WTC11 (cell line): Measurements from ENCODE around the gene LCA5L. TPM values are rescaled to one million over a fixed set of nuclear protein-coding genes. Genes with fewer than 3 reads are reported as not detected.
"Not testable (repeated sequence)": the region's sequence is repeated elsewhere in the genome, so short reads cannot be mapped to it uniquely, and the experiment has no call there.

Source experiments
- ATAC-seq: fragments of 200-7000 bp; cut with Tn5 transposase; 2 replicates; pipeline ENCODE4 v1.10.0; 2021; ENCODE audit warnings: mild to moderate bottlenecking, moderate library complexity
- CTCF ChIA-PET: fragments of 300-600 bp; sonication (Branson Sonifier 250); formaldehyde crosslinking; loops from one replicate; lab custom pipeline; 2021; ENCODE audit warnings: antibody characterized with exemption; lab: Charles Lee
- POLR2A ChIA-PET: fragments of 350-600 bp; sonication (Branson Sonifier 250); formaldehyde crosslinking; loops from one replicate; lab custom pipeline; 2021; ENCODE audit warnings: antibody characterized with exemption; lab: Charles Lee
- DNase-seq: peaks from one replicate; pipeline ENCODE4 v3.0.0; 2021; ENCODE audit warnings: low spot score
- H3K27ac Mint-ChIP-seq: 2 replicates; pipeline ENCODE4 v1.8.0; 2021; ENCODE audit warnings: mixed read lengths
- H3K27me3 Mint-ChIP-seq: 2 replicates; pipeline ENCODE4 v1.8.0; 2021; ENCODE audit warnings: low read depth, mild to moderate bottlenecking, moderate library complexity, mixed read lengths
- H3K36me3 Mint-ChIP-seq: 2 replicates; pipeline ENCODE4 v1.8.0; 2021; ENCODE audit warnings: mixed read lengths
- H3K4me1 Mint-ChIP-seq: 2 replicates; pipeline ENCODE4 v1.8.0; 2022; ENCODE audit warnings: mixed read lengths
- H3K4me3 Mint-ChIP-seq: 2 replicates; pipeline ENCODE4 v1.8.0; 2021; ENCODE audit warnings: mild to moderate bottlenecking, moderate library complexity, mixed read lengths
- H3K9me3 Mint-ChIP-seq: 2 replicates; pipeline ENCODE4 v1.8.0; 2021; ENCODE audit warnings: mixed read lengths
- ATF1 ChIP-seq: sonication (generic); formaldehyde crosslinking; IDR thresholded peaks from 2 replicates; pipeline ENCODE4 v1.8.1; 2023; ENCODE audit warnings: mild to moderate bottlenecking, moderate library complexity, missing genetic modification reagents
- ETV6 ChIP-seq: sonication (generic); formaldehyde crosslinking; IDR thresholded peaks from 2 replicates; pipeline ENCODE4 v1.8.1; 2022; ENCODE audit warnings: mild to moderate bottlenecking, missing genetic modification reagents
- FOXJ3 ChIP-seq: sonication (generic); formaldehyde crosslinking; IDR thresholded peaks from 2 replicates; pipeline ENCODE4 v1.9.0; 2021; ENCODE audit warnings: missing genetic modification reagents, mild to moderate bottlenecking, borderline replicate concordance
- KAT7 ChIP-seq: sonication (generic); formaldehyde crosslinking; IDR thresholded peaks from 2 replicates; pipeline ENCODE4 v1.8.1; 2023; ENCODE audit warnings: missing genetic modification reagents, mild to moderate bottlenecking, borderline replicate concordance
- MYBL2 ChIP-seq: sonication (generic); formaldehyde crosslinking; IDR thresholded peaks from 2 replicates; pipeline ENCODE4 v1.8.1; 2023; ENCODE audit warnings: mild to moderate bottlenecking, moderate library complexity, missing genetic modification reagents
- NFE2L1 ChIP-seq: sonication (generic); formaldehyde crosslinking; IDR thresholded peaks from 2 replicates; pipeline ENCODE4 v1.8.1; 2023; ENCODE audit warnings: missing genetic modification reagents
- NR1H2 ChIP-seq: sonication (generic); formaldehyde crosslinking; IDR thresholded peaks from 2 replicates; pipeline ENCODE4 v1.9.0; 2021; ENCODE audit warnings: mild to moderate bottlenecking, moderate library complexity, missing genetic modification reagents
- SP1 ChIP-seq: sonication (generic); formaldehyde crosslinking; conservative IDR thresholded peaks from 2 replicates; pipeline ENCODE4 v1.8.1; 2022; ENCODE audit warnings: missing genetic modification reagents
- STAT6 ChIP-seq: sonication (generic); formaldehyde crosslinking; conservative IDR thresholded peaks from 2 replicates; pipeline ENCODE4 v1.8.1; 2023; ENCODE audit warnings: mild to moderate bottlenecking, low read depth, missing genetic modification reagents, moderate library complexity
- ZBTB43 ChIP-seq: sonication (generic); formaldehyde crosslinking; IDR thresholded peaks from 2 replicates; pipeline ENCODE4 v1.8.1; 2023; ENCODE audit warnings: mild to moderate bottlenecking, missing genetic modification reagents
- ZNF138 ChIP-seq: sonication (generic); formaldehyde crosslinking; conservative IDR thresholded peaks from 2 replicates; pipeline ENCODE4 v1.8.1; 2022; ENCODE audit warnings: mild to moderate bottlenecking, moderate library complexity, missing genetic modification reagents
- total RNA-seq: library from RNA; stranded (reverse); gene quantifications from 3 replicates; pipeline ENCODE4 v1.2.3, GENCODE V29; 2021
- TF ChIP-seq, protein P1 (sequence below): sonication (generic); formaldehyde crosslinking; IDR thresholded peaks from 2 replicates; pipeline ENCODE4 v1.8.0; 2023; ENCODE audit warnings: missing genetic modification reagents
- TF ChIP-seq, protein P2 (sequence below): fragments of 250-450 bp; sonication (Bioruptor Pico); conservative IDR thresholded peaks from 2 replicates; pipeline ENCODE4 v1.9.0; 2021; ENCODE audit warnings: mild to moderate bottlenecking

LCA5L gene
- total RNA-seq, 1 experiment from 2014 or later: 1.0 TPM

GRCh38 chr21:39422527-39423241 is 22.9 kb downstream of the LCA5L start:
- ATAC-seq: peak; percentile 36
- TF ChIP-seq NFE2L1 (CRISPR knock-in tag) (no peak), MYBL2 (CRISPR knock-in tag) (no peak), NR1H2 (CRISPR knock-in tag) (no peak), ZBTB43 (CRISPR knock-in tag) (no peak), KAT7 (no peak), FOXJ3 (no peak), ATF1 (no peak), SP1 (CRISPR knock-in tag) (no peak)
- TF ChIP-seq, protein P1, sequence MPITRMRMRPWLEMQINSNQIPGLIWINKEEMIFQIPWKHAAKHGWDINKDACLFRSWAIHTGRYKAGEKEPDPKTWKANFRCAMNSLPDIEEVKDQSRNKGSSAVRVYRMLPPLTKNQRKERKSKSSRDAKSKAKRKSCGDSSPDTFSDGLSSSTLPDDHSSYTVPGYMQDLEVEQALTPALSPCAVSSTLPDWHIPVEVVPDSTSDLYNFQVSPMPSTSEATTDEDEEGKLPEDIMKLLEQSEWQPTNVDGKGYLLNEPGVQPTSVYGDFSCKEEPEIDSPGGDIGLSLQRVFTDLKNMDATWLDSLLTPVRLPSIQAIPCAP: no peak
- TF ChIP-seq, protein P2, sequence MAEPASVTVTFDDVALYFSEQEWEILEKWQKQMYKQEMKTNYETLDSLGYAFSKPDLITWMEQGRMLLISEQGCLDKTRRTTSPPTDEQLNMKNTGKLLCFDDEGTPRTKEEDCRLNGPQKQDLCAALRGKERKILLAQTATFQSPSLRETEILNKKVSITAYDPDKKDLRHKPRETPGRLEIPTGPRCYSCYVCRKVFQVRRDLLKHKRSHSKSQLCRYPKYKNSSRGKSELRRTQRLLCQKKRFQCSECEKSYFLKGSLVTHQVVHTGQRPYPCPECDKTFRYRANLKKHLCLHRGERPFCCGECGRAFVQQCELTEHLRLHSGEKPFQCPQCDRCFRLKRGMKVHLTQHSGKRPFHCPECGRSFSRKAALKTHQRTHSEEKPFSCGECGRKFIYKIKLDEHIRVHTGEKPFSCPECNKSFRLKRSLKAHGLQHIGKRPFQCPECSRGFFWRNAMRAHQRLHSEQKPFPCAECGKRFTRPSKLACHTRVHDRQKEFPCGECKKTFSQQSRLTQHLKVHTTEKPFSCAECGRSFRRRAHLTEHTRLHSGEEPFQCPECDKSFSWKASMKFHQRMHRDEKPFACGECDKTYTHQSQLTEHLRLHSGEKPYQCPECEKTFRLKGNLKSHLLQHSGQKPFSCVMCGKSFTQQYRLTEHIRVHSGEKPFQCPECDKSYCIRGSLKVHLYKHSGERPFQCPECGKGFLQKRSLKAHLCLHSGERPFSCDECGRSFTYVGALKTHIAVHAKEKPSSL: no peak
- TF ChIP-seq, all 79 proteins: peak for 0
- ChIA-PET POLR2A (no interaction called here), CTCF (no interaction called here)
- Mint-ChIP-seq H3K27ac (no peak overlapping the region), H3K27me3 (no peaks in the 10 kb centered on the region), H3K9me3 (peaks cover 8% of the 10 kb centered on the region), H3K4me1 (peaks cover 14% of the 10 kb centered on the region), H3K36me3 (0 out of 2 replicates have a peak, but pooled peaks cover 2% of the 10 kb centered on the region), H3K4me3 (no peak overlapping the region)
- no peak for DNase-seq

- H3K36me3 Mint-ChIP-seq, H3K27me3 Mint-ChIP-seq, ATAC-seq, CTCF ChIA-PET, H3K4me3 Mint-ChIP-seq, H3K27ac Mint-ChIP-seq, DNase-seq, POLR2A ChIA-PET: not testable (repeated sequence)
- Mint-ChIP-seq H3K4me1 (peaks cover 14% of the 10 kb centered on the region), H3K9me3 (peaks cover 13% of the 10 kb centered on the region)
Observed at GRCh38 chr21:39419204-39419603, 26.4 kb downstream of the LCA5L start.

DNA sequence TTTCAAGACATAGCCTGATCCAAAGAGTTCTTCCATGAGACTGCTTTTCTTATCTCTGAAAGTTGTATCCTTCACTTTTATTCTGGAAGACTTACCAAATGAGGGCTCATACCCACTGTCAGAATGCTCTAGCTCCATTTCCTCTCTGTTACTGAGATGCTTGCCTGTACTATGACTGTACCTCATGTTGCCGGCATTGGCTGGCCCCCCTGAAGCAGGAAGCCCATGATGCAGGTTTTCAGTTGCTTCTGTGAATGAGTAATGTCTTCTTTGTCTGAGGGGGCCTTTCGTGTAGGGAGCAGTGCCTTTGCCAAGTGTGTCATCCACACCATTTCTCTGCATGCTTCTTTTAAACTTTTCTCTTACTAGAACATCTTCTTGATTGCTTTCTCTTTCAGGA is 39.5 kb downstream of the LCA5L start:
- Mint-ChIP-seq H3K4me3 (no peak overlapping the region), H3K4me1 (no peaks in the 10 kb centered on the region), H3K27ac (no peak overlapping the region), H3K36me3 (peaks cover 17% of the 10 kb centered on the region), H3K9me3 (peaks cover 17% of the 10 kb centered on the region), H3K27me3 (no peaks in the 10 kb centered on the region)
- TF ChIP-seq STAT6 (CRISPR knock-in tag) (no peak), ZNF138 (no peak), ETV6 (CRISPR knock-in tag) (no peak)
- ATAC-seq (no peak), DNase-seq (no peak)
- ChIA-PET POLR2A (no interaction called here), CTCF (no interaction called here)
